SHP77 treated with DMSO at 0.1 percent for 48 hours (cell line): ENCODE data around the gene MINDY4.

Source experiments
- DNase-seq: peaks from one replicate; lab custom pipeline; 2025; lab: John Stamatoyannopoulos, UW

MINDY4 gene

DNA sequence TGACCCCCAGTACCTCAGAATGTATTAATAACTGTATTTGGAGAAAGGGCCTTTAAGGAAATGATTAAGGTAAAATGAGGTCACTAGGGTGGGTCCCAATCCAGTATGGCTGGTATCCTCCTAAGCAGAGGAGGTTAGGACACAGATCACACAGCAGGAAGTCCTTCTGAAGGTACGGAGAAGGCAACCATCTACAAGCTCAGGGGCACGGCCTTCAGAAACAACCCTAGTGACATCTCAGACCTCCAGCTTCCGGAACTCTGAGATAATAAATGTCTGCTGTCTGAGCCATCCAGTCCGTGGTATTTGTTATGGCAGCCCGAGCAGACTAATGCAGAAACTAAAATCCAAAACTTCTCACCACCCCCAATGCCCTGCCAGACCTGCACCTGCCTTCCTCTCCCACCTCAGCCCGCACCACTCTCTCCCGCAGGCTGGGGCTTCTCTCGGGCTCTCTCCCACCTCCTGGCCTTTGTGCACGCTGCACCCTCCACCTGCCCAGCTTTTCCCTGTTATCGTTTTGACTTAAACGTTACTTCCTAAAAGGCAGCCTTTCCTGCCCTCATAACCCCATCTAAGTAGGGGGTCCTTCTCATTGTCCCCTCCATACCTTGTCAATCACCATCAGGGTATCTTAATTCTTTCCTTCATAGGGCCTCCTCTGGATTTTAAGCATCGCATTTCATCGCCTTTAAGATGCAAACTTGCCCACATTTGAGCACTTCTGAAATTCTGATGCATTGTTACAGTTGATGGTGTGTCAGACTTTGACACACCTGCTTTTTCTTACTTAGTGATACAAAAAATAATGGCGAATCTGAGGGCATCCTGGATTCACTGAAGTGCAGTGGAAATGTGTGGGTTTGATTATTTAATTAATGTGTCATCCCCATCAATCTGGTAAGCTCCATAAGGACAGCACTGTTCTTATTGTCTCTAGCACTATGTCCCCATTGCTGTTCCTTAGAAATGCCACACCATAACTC, 108.2 kb downstream of the MINDY4 start:
- DNase-seq = no peak

DNA sequence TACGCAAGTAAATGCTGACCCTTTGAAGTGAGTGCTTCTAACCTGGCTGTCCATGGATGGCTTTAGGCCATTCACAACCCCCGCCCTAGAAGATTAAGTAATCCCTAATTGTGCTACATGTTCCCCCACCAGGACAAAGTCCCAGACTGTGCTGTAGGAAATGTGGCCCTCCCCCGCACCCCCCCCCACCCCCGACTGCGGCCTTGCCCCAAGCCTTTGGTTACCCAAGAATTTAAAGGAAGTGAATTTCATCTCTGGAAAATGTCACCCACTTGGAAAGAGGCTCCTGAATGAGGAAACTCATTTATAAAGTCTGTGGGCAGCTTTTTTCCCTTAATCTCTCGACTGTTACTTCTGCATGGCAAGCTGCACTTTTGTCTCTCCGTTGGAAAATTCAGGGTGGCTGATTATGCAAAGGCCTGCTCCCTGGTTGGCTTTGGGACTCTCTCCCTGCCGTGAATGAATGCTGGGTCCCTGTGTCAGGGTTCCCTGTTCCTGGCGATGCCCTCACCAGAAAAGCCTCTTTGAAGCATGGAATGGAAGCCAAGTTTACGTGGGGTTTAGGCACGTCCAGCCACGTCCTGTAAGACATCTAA, 109.0 kb downstream of the MINDY4 start:
- DNase-seq = no peak

GRCh38 chr7:30880941-30881340, 109.7 kb downstream of the MINDY4 start:
- DNase-seq = no peak

DNA sequence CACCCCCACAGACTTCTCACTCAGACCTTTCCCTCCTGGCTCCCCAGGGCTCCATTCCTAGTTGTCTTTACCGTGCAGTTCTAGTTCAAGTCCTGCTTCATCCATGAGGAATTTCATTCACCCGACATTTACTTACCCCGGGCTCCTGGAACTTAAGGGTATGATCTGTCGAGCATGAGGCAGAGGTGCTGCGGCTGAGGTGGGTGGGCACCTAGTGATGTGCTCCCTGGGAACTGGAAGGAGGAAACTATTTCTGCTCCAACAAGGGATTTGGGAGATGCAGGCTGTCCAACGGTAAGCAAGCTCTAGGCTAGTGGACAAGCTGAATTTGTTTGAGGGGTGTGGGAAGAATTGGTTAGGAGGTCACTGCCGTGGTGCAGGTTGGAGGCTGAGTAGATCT, 110.2 kb downstream of the MINDY4 start:
- DNase-seq = no peak

- DNase-seq = no peak
Observed at GRCh38 chr7:30884881-30885280, 113.7 kb downstream of the MINDY4 start.

GRCh38 chr7:30886608-30887011, 115.4 kb downstream of the MINDY4 start:
- DNase-seq = no peak

DNA sequence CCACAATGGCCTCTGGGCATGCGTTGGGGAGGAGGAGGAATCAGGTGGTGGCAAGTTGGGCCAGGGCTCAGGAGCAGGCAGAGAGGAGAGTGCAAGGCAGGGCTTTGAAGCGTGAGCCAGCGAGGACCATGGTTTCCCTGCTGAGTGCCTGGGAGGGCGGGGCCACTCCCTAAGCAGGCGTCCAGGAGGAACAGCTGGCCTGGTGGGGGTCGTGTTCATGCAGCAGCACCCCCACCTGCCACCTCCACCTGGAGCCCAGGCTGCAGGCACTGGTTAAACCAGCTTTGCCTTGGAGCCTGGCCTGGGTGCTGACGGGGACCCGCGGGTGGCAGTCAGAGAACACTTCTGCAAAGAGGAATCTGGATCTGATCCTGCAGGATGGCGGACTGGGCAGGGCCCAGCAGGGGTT, 116.3 kb downstream of the MINDY4 start:
- no peak for DNase-seq

DNA sequence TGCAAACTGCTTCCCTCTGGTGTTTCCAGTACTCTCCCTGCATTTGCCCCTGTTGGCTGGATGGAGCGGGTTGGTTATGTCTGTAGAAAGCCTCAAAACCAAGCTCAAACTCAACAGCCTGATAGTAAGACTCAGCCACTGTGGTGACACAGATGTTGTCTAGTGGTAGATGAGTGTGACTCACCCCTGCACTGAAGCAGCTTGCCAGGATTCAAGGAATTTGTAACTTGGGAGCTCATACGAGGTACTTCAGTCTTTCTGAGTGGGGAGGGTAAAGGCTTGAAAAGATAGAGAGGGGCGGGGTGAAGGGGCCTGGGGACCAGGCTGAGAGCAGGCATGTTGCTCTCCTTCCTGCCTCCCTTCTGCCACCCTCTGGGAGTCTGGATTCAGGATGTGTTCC, 117.5 kb downstream of the MINDY4 start:
- no peak for DNase-seq

DNA sequence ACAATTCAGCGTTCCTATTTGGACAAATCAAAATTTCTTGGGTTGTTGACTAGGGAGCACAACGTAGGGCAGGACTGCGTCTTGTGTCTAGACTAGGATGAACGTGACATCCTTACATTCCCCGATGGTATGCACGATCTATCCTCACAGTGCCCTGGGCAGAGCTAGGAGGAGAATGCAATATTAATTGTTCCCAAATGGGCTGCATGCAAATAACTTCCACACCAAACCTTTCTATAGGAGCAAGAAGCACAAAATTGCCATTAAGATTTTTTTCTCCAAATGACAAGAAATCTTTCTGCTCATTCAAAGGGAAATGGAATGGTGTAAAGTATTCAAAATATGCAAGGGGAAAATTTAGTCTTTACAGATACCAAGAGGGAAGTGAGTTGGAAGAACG, 119.0 kb downstream of the MINDY4 start:
- DNase-seq = no peak

DNA sequence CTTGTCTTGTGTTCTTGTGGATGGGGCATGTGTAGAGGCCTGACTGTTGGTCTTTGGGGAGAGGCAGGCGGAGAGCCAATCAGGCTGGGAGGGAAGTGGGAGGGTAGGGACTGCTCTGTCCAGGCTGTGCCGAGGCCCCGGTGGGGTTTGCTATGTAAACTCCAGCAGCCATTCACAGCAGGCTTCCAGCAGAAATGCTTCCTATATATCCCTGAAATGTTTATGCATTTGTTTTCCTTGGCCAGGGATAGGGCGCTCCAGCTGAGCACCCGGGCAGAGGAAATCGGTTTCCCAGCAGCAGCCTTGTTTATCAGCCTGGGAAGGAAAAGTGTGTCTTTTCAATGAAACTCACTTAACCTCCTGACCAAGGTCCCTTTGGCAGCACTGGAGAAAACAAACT, 122.1 kb downstream of the MINDY4 start:
- no peak for DNase-seq

GRCh38 chr7:30894009-30894408, 122.8 kb downstream of the MINDY4 start:
- DNase-seq = no peak

DNA sequence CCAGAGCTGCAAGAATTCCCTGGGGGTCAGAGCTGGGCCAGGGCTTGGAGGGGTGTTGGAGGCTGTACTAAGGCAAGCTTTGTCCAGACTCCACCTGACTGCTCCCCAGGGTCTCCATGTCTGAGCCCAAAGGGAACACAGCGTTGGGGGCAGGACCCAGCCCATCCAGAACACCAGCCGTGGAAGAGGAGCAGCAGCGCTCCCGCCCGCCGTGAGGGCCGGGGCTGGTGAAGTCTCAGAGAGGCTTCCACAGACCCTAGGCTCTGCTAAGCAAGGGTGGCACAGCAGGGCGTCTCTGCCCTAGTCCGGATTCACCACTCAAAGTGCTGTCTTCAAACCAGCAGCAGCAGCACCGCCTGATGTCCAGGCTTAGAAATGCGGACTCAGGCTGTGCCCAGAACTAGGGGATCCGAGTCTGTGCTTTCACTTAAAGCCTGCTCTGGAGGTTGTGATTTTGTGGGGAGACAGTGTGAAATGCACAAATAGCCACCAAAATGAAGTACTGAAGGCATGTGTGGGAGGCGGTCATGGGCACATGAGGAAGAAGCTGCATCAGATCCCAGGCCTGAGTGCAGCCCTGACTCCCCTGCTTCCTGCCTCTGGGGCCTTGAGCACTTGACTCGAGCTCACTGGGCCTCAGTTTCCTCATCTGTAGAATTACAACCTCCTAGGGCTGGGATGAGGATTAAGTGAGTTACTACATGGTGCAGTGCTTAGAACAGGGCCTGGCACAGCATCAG, 123.8 kb downstream of the MINDY4 start:
- DNase-seq = no peak

- DNase-seq = no peak
Observed at GRCh38 chr7:30896036-30896435, 124.8 kb downstream of the MINDY4 start.

GRCh38 chr7:30896783-30897637, 125.8 kb downstream of the MINDY4 start:
- no peak for DNase-seq

DNA sequence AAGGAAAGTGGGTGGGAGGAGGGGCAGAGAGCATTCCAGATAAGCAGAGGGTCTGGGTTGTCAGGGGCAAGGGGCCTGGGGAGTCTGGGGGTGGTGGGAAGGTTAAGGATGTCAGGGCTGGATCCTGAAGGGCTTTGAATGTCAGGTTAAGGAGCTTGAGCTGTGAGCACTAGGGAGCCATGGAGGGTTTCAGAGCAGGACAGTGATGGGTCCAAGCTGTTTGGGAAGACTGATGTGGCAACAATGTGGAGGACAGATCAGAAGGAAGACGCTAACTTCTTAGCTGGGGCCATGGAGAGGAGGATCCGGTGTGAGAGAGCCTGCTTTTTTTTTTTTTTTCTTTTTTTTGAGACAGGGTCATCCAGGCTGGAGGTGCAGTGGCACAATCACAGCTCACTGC, 126.6 kb downstream of the MINDY4 start:
- DNase-seq = no peak

DNA sequence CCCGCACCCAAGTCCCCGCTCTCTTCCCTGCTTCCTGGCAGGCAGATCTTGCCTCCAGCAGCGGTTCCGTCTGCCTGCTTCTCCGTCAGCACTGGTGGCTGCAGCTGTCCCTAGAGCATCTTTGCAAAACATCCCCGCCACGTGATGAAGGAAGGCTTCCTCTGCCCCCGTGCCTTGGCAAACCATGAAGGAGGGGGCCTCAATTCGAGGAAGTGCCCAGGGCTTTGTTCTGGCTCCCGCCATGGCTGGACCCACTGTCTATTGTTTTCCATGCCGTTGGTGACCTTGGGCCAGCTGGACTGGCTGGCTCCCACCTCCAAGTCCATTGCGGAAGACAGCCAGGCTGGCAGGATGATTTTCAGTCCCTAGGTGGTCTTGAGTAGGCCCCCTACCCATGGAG, 127.2 kb downstream of the MINDY4 start:
- DNase-seq = no peak

DNA sequence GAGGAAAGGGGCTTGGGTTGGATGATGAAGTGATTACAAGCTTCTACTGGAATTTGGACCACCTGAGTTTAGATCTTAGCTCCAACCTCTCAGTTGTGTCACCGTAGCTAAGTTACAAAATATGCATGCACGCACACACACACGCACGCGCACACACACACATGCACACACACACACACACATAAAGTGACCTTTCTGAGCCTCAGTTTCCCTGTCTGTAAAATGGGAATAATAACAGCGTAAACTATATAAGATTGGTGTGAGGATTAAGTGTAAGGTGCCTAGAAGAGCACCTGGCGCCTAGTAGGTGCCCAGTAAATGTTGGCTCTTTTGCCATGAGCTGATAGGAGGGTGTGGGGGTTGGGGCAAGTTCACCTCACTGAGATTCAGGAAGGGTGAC, 127.8 kb downstream of the MINDY4 start:
- DNase-seq = no peak

- no peak for DNase-seq
Observed at GRCh38 chr7:30899630-30900029, 128.4 kb downstream of the MINDY4 start.

DNA sequence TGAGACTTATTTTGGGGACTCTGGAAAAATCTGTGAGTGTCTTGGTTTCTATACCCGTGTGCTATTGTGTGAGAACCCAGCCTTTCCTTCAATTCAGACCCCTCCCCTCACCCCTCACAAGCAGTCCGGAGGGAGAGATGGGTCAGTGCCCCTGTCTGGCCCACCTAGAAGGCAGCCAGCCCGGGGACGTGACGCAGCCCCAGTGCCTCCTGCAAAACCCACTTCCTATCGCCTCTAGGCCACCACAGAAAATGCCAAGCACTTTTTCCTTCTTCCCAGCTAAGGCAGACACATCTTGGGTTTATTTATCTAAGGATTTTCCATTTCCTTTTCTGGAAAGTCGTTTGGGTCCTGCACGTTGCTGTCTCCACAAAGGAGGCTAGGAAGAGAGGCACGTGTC, 128.8 kb downstream of the MINDY4 start:
- DNase-seq = no peak

- no peak for DNase-seq
Observed at GRCh38 chr7:30900803-30901362, 129.7 kb downstream of the MINDY4 start.

DNA sequence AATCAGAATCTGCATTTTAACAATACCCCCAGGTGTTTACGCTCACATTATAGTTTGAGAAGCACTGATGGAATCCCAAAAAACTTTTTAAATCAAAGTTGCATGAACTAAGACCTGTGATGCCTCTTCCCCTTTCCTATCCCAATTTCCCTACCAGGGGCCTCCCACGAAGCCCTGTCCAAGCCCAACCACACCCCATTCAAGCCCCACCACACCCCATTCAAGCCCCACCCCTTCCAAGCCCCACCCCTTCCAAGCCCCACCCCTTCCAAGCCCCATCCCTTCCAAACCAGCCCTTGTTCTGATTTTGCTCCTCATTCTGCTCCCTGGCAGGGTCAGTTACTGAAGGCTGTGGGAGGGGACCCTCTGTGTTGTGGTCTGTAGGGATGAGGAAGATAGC, 130.6 kb downstream of the MINDY4 start:
- DNase-seq = no peak

DNA sequence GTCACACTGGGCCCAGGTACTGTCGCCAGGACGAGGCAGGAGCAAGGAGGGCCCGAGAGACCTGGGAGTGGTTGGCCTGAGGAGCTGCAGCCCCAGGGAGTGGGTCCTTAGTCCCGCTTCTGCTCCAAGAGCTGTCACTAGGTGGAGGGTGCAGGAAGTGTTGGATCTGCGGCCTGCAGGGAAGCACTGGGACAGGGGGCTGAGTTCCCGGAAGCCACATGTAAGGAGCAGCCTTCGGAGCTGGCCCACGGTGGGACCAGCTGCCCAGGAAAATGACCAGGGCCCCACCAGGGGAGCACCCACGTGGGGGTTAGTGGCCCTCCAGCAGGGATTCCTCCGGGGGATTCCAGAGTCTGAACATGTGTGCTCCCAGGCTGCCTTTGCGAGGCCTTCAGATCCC, 131.2 kb downstream of the MINDY4 start:
- no peak for DNase-seq
